Keratinocyte (primary cell): ENCODE data around the gene CD300H. TPM values are rescaled to one million over a fixed set of nuclear protein-coding genes. Genes with fewer than 3 reads are reported as not detected.

Experiments
- DNase-seq: peaks from one replicate; pipeline ENCODE4 v3.0.0-alpha.2; 2011; ENCODE audit warnings: low read depth, missing footprints, low spot score
- FAIRE-seq: peaks from 2 replicates; lab custom pipeline; 2011; peaks lifted over from hg19 to GRCh38; lab: Jason Lieb, UNC
- H2AFZ ChIP-seq: 2 replicates; pipeline ENCODE4 v1.6.0; 2012; ENCODE audit warnings: low read length, control low read depth, inconsistent platforms; ENCODE audit not compliant: control insufficient read depth
- H3K27ac ChIP-seq: 2 replicates; pipeline ENCODE4 v1.5.1; 2011; ENCODE audit warnings: low read length; ENCODE audit not compliant: control insufficient read depth, insufficient read depth
- H3K27me3 ChIP-seq: 3 replicates; pipeline ENCODE4 v1.6.0; 2011; ENCODE audit warnings: low read length; ENCODE audit not compliant: control insufficient read depth, insufficient read depth; ENCODE audit errors: extremely low read depth
- H3K36me3 ChIP-seq, 2 experiments: 2 replicates in 1 of 2; 3 replicates in 1 of 2; pipeline ENCODE4 v1.5.1; 2011; ENCODE audit warnings: low read length in 2 of 2, mild to moderate bottlenecking in 1 of 2; ENCODE audit not compliant: control insufficient read depth in 2 of 2, insufficient read depth in 2 of 2; ENCODE audit errors: extremely low read depth in 1 of 2
- H3K4me1 ChIP-seq: 3 replicates; pipeline ENCODE4 v1.5.1; 2011; ENCODE audit warnings: low read length; ENCODE audit not compliant: control insufficient read depth, insufficient read depth; ENCODE audit errors: extremely low read depth
- H3K4me2 ChIP-seq: 3 replicates; pipeline ENCODE4 v1.6.0; 2011; ENCODE audit warnings: low read depth, low read length; ENCODE audit not compliant: control insufficient read depth, insufficient read depth; ENCODE audit errors: extremely low read depth
- H3K4me3 ChIP-seq, 3 experiments: fragments of 200-600 bp in 1 of 3; sonication (generic) in 1 of 3; 2 replicates in 2 of 3; 3 replicates in 1 of 3; pipeline ENCODE4 v1.5.1; 2011 to 2016; ENCODE audit warnings: low read length in 3 of 3, mild to moderate bottlenecking in 3 of 3, control low read depth in 2 of 3, inconsistent platforms in 1 of 3, low read depth in 1 of 3, mixed read lengths in 1 of 3, mixed run types in 1 of 3, moderate library complexity in 1 of 3; ENCODE audit not compliant: control insufficient read depth in 2 of 3, insufficient read depth in 2 of 3; ENCODE audit errors: extremely low read depth in 1 of 3
- H3K79me2 ChIP-seq: 2 replicates; pipeline ENCODE4 v1.6.0; 2012; ENCODE audit warnings: low read length; ENCODE audit not compliant: control insufficient read depth, insufficient read depth
- H3K9ac ChIP-seq: 3 replicates; pipeline ENCODE4 v1.6.0; 2011; ENCODE audit warnings: low read length; ENCODE audit not compliant: control insufficient read depth, insufficient read depth; ENCODE audit errors: extremely low read depth
- H3K9me1 ChIP-seq: 3 replicates; pipeline ENCODE4 v1.6.0; 2011; ENCODE audit warnings: low read length; ENCODE audit not compliant: control insufficient read depth, insufficient read depth; ENCODE audit errors: extremely low read depth
- H3K9me3 ChIP-seq: 2 replicates; pipeline ENCODE4 v1.5.1; 2012; ENCODE audit warnings: low read depth, low read length; ENCODE audit not compliant: control insufficient read depth
- H4K20me1 ChIP-seq: 3 replicates; pipeline ENCODE4 v1.6.0; 2011; ENCODE audit warnings: low read length; ENCODE audit not compliant: control insufficient read depth, insufficient read depth; ENCODE audit errors: extremely low read depth
- CTCF ChIP-seq, 3 experiments: IDR thresholded peaks in 1 of 3; conservative IDR thresholded peaks in 1 of 3; optimal IDR thresholded peaks in 1 of 3; 2 replicates in 2 of 3; 3 replicates in 1 of 3; pipeline versions ENCODE3 to v1.5.1; 2011; ENCODE audit warnings: low read length in 3 of 3, mild to moderate bottlenecking in 3 of 3, moderate library complexity in 2 of 3, control low read depth in 1 of 3, inconsistent platforms in 1 of 3; ENCODE audit not compliant: insufficient read depth in 2 of 3; ENCODE audit errors: extremely low read depth in 1 of 3
- EZH2 ChIP-seq: IDR thresholded peaks from one replicate; pipeline ENCODE4 v1.6.1; 2012; ENCODE audit warnings: inconsistent platforms, mild to moderate bottlenecking, low read length, moderate library complexity
- dilution Hi-C: fragments of 300-500 bp; cut with MboI; formaldehyde crosslinking; loops from one replicate; pipeline ENCODE4 v1.7.0; 2020; ENCODE audit warnings: low sequenced_read_pairs; ENCODE audit not compliant: extremely low pct_ligation_motif_present
- polyA plus RNA-seq, 5 experiments: library from polyadenylated mRNA; depleted of rRNA in 3 of 5; stranded (reverse) in 3 of 5; stranded (forward) in 1 of 5; unstranded in 1 of 5; fragments of >200 nt; gene quantifications; 1 replicate in 1 of 5; 2 replicates in 3 of 5; 3 replicates in 1 of 5; pipeline versions ENCODE4 v1.2.1 to v1.2.3, GENCODE V29; 2011 to 2012; ENCODE audit warnings: missing spikeins in 2 of 5, low read depth in 1 of 5, low replicate concordance in 1 of 5

Gene CD300H
- polyA plus RNA-seq, 1 donor (not counting 4 experiments of a cell fraction or from before 2014, with no cell fraction given) = not detected

DNA sequence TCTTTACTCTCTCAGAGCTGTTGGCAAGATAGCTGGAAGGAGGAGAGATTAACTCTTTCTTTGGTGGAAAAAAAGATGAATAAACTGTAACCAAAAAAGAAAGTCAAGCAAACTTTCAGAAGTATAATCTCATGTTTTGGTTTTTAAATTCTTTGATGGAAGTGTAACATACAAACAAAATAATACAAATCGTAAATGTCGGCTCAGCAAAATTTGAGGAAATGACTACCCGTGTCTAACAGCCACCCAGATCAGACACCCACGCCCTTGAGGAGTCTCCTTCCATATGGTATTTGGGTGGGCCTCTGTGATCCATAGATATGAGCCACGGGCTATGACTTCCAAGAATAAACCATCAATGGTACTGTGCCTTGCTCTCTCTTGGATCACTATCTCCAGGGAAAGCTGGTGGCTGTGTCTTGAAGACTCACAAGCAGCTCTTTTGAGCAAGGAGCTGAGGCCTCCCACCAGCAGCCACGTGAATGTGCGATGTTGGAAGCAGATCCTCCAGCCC lies 11.8 kb downstream of the CD300H start:
- H3K4me2 ChIP-seq = no peak overlapping the region
- peaks cover 5% of the 10 kb centered on the region for H3K27me3 ChIP-seq
- no peaks in the 10 kb centered on the region for H3K79me2 ChIP-seq
- DNase-seq (no peak), FAIRE-seq (no peak)
- no peaks in the 10 kb centered on the region for H3K9me1 ChIP-seq
- no peaks in the 10 kb centered on the region for H3K36me3 ChIP-seq
- H3K9me3 ChIP-seq = no peaks in the 10 kb centered on the region
- no peak overlapping the region for H3K4me3 ChIP-seq
- H2AFZ ChIP-seq = no peak overlapping the region
- peaks cover 16% of the 10 kb centered on the region for H3K4me1 ChIP-seq
- no peak for TF ChIP-seq EZH2
- H3K9ac ChIP-seq = no peak overlapping the region
- dilution Hi-C loops = no loop called here
- H4K20me1 ChIP-seq = no peaks in the 10 kb centered on the region
- H3K27ac ChIP-seq = no peak overlapping the region

DNA sequence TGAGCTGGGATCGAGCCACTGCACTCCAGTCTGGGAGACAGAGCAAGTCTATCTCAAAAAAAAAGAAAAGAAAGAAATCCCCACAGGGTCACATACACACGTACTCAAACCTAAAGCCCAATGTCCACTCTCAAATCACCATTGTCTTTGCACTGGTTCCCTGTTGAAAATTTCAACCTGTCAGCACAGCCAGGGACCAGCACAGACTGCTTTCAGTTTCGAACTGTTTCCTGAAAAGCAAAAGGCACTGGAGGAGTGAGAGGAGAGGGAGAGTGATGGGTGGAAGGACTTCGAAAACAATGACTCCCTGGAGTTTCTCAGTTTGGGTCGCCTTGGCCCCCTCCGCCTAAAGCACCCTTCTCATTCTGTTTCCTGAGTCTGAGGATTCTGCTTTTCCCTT lies 12.4 kb downstream of the CD300H start:
- dilution Hi-C loops = no loop called here
- no peak for TF ChIP-seq EZH2
- no peak for TF ChIP-seq CTCF (optimal IDR thresholded peaks at IDR 0.05 in 1 of 3, IDR thresholded peaks at IDR 0.05 in 1 of 3, conservative IDR thresholded peaks at IDR 0.05 in 1 of 3; ENCODE audit: extremely low read depth in 1 of 3, insufficient read depth in 2 of 3, low read length in 3 of 3)
- Histone ChIP-seq H3K79me2 (no peaks in the 10 kb centered on the region), H3K9me3 (no peaks in the 10 kb centered on the region), H3K27ac (no peak overlapping the region), H2AFZ (no peak overlapping the region), H3K36me3 (no peaks in the 10 kb centered on the region), H3K4me1 (peaks cover 16% of the 10 kb centered on the region), H4K20me1 (no peaks in the 10 kb centered on the region), H3K4me2 (no peak overlapping the region), H3K9ac (no peak overlapping the region), H3K9me1 (no peaks in the 10 kb centered on the region), H3K27me3 (peaks cover 5% of the 10 kb centered on the region), H3K4me3 (no peak overlapping the region)
- no peak for FAIRE-seq
- DNase-seq = no peak

GRCh38 chr17:74552037-74552436 lies 15.3 kb downstream of the CD300H start:
- no peaks in the 10 kb centered on the region for H4K20me1 ChIP-seq
- no peaks in the 10 kb centered on the region for H3K9me1 ChIP-seq
- H3K79me2 ChIP-seq = no peaks in the 10 kb centered on the region
- H3K36me3 ChIP-seq = no peaks in the 10 kb centered on the region
- FAIRE-seq (peak; percentile 90), DNase-seq (peak; percentile 89)
- peak overlapping the region; percentile 41 for H3K4me2 ChIP-seq
- H2AFZ ChIP-seq = no peak overlapping the region
- no peaks in the 10 kb centered on the region for H3K9me3 ChIP-seq
- no peaks in the 10 kb centered on the region for H3K27me3 ChIP-seq
- H3K9ac ChIP-seq = peak overlapping the region; percentile 48
- TF ChIP-seq CTCF (optimal IDR thresholded peaks at IDR 0.05 in 1 of 3, IDR thresholded peaks at IDR 0.05 in 1 of 3, conservative IDR thresholded peaks at IDR 0.05 in 1 of 3; ENCODE audit: extremely low read depth in 1 of 3, insufficient read depth in 2 of 3, low read length in 3 of 3) (no peak), EZH2 (no peak)
- dilution Hi-C loops = no loop called here
- no peak overlapping the region for H3K4me3 ChIP-seq
- no peak overlapping the region for H3K27ac ChIP-seq
- H3K4me1 ChIP-seq = peaks cover 22% of the 10 kb centered on the region
